IMR-90 (cell line): ENCODE measurements around the gene RAB26. TPM values are rescaled to one million over a fixed set of nuclear protein-coding genes. Genes with fewer than 3 reads are reported as not detected.

Experiments used
- ATAC-seq: fragments of 200-7000 bp; cut with Tn5 transposase; 2 replicates; pipeline ENCODE4 v1.9.1; 2020; ENCODE audit warnings: low read depth, mild to moderate bottlenecking, moderate library complexity
- BruUV-seq: library from RNA; stranded (reverse); fragments of 400-500 nt; replicated peaks from 2 replicates; lab custom pipeline; 2021; lab: Mats Ljungman, UMichigan
- CTCF ChIA-PET: fragments of 300-600 bp; formaldehyde crosslinking; extraction: SDS; loops from one replicate; lab custom pipeline; 2021; ENCODE audit warnings: antibody characterized with exemption; lab: Yijun Ruan, JAX
- POLR2A ChIA-PET: fragments of 300-600 bp; sonication (Branson Sonifier 250); formaldehyde crosslinking; loops from one replicate; lab custom pipeline; 2022; ENCODE audit warnings: antibody characterized with exemption; ENCODE audit not compliant: unreplicated experiment; lab: Charles Lee
- DNase-seq: peaks from one replicate; pipeline ENCODE4 v3.0.0; 2013
- H2AFZ ChIP-seq: replicated peaks from 2 replicates; pipeline ENCODE3; 2013; ENCODE audit warnings: low read length, mild to moderate bottlenecking; ENCODE audit not compliant: poor library complexity
- H2AK5ac ChIP-seq: 2 replicates; pipeline ENCODE4 v1.6.1; 2013; ENCODE audit warnings: low read depth, low read length, inconsistent platforms
- H2AK9ac ChIP-seq: replicated peaks from 2 replicates; pipeline ENCODE3; 2013; ENCODE audit warnings: mild to moderate bottlenecking, low read depth, low read length, moderate library complexity; ENCODE audit not compliant: poor library complexity
- H2BK120ac ChIP-seq: 2 replicates; pipeline ENCODE4 v1.6.1; 2013; ENCODE audit warnings: low read depth, low read length, inconsistent platforms
- H2BK15ac ChIP-seq: 3 replicates; pipeline ENCODE4 v1.6.1; 2013; ENCODE audit warnings: low read depth, low read length, inconsistent platforms
- H2BK20ac ChIP-seq: 2 replicates; pipeline ENCODE4 v1.6.1; 2013; ENCODE audit warnings: low read depth, mild to moderate bottlenecking, inconsistent platforms, low read length, moderate library complexity
- H2BK5ac ChIP-seq: 2 replicates; pipeline ENCODE4 v1.6.1; 2013; ENCODE audit warnings: mild to moderate bottlenecking, low read depth, low read length, inconsistent platforms; ENCODE audit not compliant: poor library complexity, severe bottlenecking
- H3K14ac ChIP-seq: replicated peaks from 2 replicates; pipeline ENCODE4 v1.6.1; 2013; ENCODE audit warnings: low read depth, low read length, inconsistent platforms
- H3K18ac ChIP-seq: 2 replicates; pipeline ENCODE4 v1.6.1; 2013; ENCODE audit warnings: low read depth, low read length, control low read depth
- H3K23ac ChIP-seq: 2 replicates; pipeline ENCODE4 v1.6.1; 2013; ENCODE audit warnings: low read depth, low read length, inconsistent platforms
- H3K27ac ChIP-seq: 2 replicates; pipeline ENCODE4 v1.5.1; 2013; ENCODE audit warnings: mild to moderate bottlenecking, control low read depth, low read length; ENCODE audit not compliant: insufficient read depth
- H3K27me3 ChIP-seq: 2 replicates; pipeline ENCODE4 v1.6.1; 2013; ENCODE audit warnings: low read length; ENCODE audit not compliant: control insufficient read depth, insufficient read depth
- H3K36me3 ChIP-seq: 2 replicates; pipeline ENCODE4 v1.6.1; 2013; ENCODE audit warnings: low read length, mixed read lengths; ENCODE audit not compliant: control insufficient read depth, insufficient read depth
- H3K4ac ChIP-seq: 2 replicates; pipeline ENCODE4 v1.6.1; 2013; ENCODE audit warnings: low read depth, low read length, inconsistent platforms
- H3K4me1 ChIP-seq: 2 replicates; pipeline ENCODE4 v1.6.1; 2013; ENCODE audit warnings: low read length, mixed read lengths; ENCODE audit not compliant: control insufficient read depth, insufficient read depth
- H3K4me2 ChIP-seq: 2 replicates; pipeline ENCODE4 v1.6.1; 2013; ENCODE audit warnings: low read depth, mild to moderate bottlenecking, control low read depth, low read length, moderate library complexity
- H3K4me3 ChIP-seq: 2 replicates; pipeline ENCODE4 v1.5.1; 2013; ENCODE audit warnings: low read depth, mild to moderate bottlenecking, control low read depth, low read length, moderate library complexity; ENCODE audit not compliant: insufficient read depth
- H3K56ac ChIP-seq: 2 replicates; pipeline ENCODE4 v1.6.1; 2013; ENCODE audit warnings: low read length, inconsistent platforms; ENCODE audit not compliant: insufficient read depth; ENCODE audit errors: extremely low read depth
- H3K79me1 ChIP-seq, 2 experiments: 2 replicates each; pipeline ENCODE4 v1.6.1; 2013; ENCODE audit warnings: low read length in 2 of 2, inconsistent platforms in 1 of 2, low read depth in 1 of 2
- H3K9ac ChIP-seq: 2 replicates; pipeline ENCODE4 v1.6.1; 2013; ENCODE audit warnings: low read depth, low read length, control low read depth
- H3K9me1 ChIP-seq: 2 replicates; pipeline ENCODE4 v1.6.1; 2013; ENCODE audit warnings: low read length, inconsistent platforms; ENCODE audit not compliant: insufficient read depth
- H3K9me3 ChIP-seq: 2 replicates; pipeline ENCODE4 v1.6.1; 2013; ENCODE audit warnings: low read length; ENCODE audit not compliant: control insufficient read depth, insufficient read depth
- H4K20me1 ChIP-seq: 2 replicates; pipeline ENCODE4 v1.6.1; 2013; ENCODE audit warnings: low read length, inconsistent platforms; ENCODE audit not compliant: insufficient read depth
- H4K5ac ChIP-seq: 2 replicates; pipeline ENCODE4 v1.6.1; 2013; ENCODE audit warnings: mild to moderate bottlenecking, low read depth, low read length, control low read depth
- H4K8ac ChIP-seq, 2 experiments: 2 replicates each; pipeline ENCODE4 v1.6.1; 2013; ENCODE audit warnings: low read depth in 2 of 2, low read length in 2 of 2, control low read depth in 1 of 2, inconsistent platforms in 1 of 2
- H4K91ac ChIP-seq: 2 replicates; pipeline ENCODE4 v1.6.1; 2013; ENCODE audit warnings: low read depth, low read length, inconsistent platforms; ENCODE audit not compliant: insufficient read depth
- BHLHE40 ChIP-seq: fragments of 150-350 bp; IDR thresholded peaks from 2 replicates; pipeline ENCODE4 v1.6.1; 2016; ENCODE audit warnings: mild to moderate bottlenecking, low read depth, low read length
- CEBPB ChIP-seq: IDR thresholded peaks from 2 replicates; pipeline ENCODE4 v1.6.1; 2012; ENCODE audit warnings: low read depth, low read length, improper control_type of control experiment
- CHD1 ChIP-seq: IDR thresholded peaks from 2 replicates; pipeline ENCODE4 v1.6.1; 2012; ENCODE audit warnings: low read depth, low read length, improper control_type of control experiment
- CTCF ChIP-seq: conservative IDR thresholded peaks from 2 replicates; pipeline ENCODE4 v1.5.1; 2012; ENCODE audit warnings: mild to moderate bottlenecking, low read depth, low read length, improper control_type of control experiment
- FOS ChIP-seq: fragments of 150-350 bp; IDR thresholded peaks from 2 replicates; pipeline ENCODE4 v1.6.1; 2016; ENCODE audit warnings: low read depth, low read length
- MAFK ChIP-seq: IDR thresholded peaks from 2 replicates; pipeline ENCODE4 v1.6.1; 2012; ENCODE audit warnings: low read depth, low read length, improper control_type of control experiment
- MAZ ChIP-seq: IDR thresholded peaks from 2 replicates; pipeline ENCODE4 v1.6.1; 2012; ENCODE audit warnings: low read depth, mild to moderate bottlenecking, low read length, improper control_type of control experiment, moderate library complexity, borderline replicate concordance
- MXI1 ChIP-seq: IDR thresholded peaks from 2 replicates; pipeline ENCODE4 v1.6.1; 2012; ENCODE audit warnings: low read depth, mild to moderate bottlenecking, low read length, moderate library complexity, borderline replicate concordance
- NFE2L2 ChIP-seq: fragments of 150-350 bp; IDR thresholded peaks from 2 replicates; pipeline ENCODE4 v1.6.1; 2016; ENCODE audit warnings: low read depth, mild to moderate bottlenecking, low read length
- POLR2A ChIP-seq: IDR thresholded peaks from 2 replicates; pipeline ENCODE4 v1.6.1; 2012; ENCODE audit warnings: mild to moderate bottlenecking, low read depth, low read length
- RAD21 ChIP-seq: IDR thresholded peaks from 2 replicates; pipeline ENCODE4 v1.6.1; 2012; ENCODE audit warnings: low read length, improper control_type of control experiment
- RCOR1 ChIP-seq: IDR thresholded peaks from 2 replicates; pipeline ENCODE4 v1.6.1; 2012; ENCODE audit warnings: mild to moderate bottlenecking, low read length, improper control_type of control experiment; ENCODE audit not compliant: insufficient replicate concordance
- RFX5 ChIP-seq: IDR thresholded peaks from 2 replicates; pipeline ENCODE4 v1.8.0; 2012; ENCODE audit warnings: low read depth, mild to moderate bottlenecking, low read length, moderate library complexity
- SMC3 ChIP-seq: fragments of 150-350 bp; IDR thresholded peaks from 2 replicates; pipeline ENCODE4 v1.6.1; 2016; ENCODE audit warnings: low read depth, mild to moderate bottlenecking, antibody characterized with exemption, low read length, moderate library complexity
- WGBS, 2 experiments: methylation state at CpG; one replicate each; pipeline versions ENCODE4 v1.1.5 to v1.1.7; 2013; ENCODE audit warnings: missing lambda C conversion rate in 2 of 2; ENCODE audit not compliant: insufficient read length in 1 of 2; ENCODE audit errors: extremely low coverage in 2 of 2; 5-methylcytosine and 5-hydroxymethylcytosine counted together
- dilution Hi-C: fragments of 300-500 bp; cut with HindIII; formaldehyde crosslinking; loops from one replicate; pipeline ENCODE4 v1.14.3; 2018; ENCODE audit warnings: low sequenced_read_pairs; ENCODE audit not compliant: unreplicated experiment
- in situ Hi-C: fragments of 300-500 bp; cut with MboI; formaldehyde crosslinking; loops from 3 replicates; pipeline ENCODE4 v1.14.3; 2019; ENCODE audit warnings: low sequenced_read_pairs, inconsistent platforms, mixed read lengths
- intact Hi-C: fragments of 100-400 bp; cut with micrococcal nuclease; formaldehyde crosslinking; loops from 2 replicates; pipeline ENCODE4 v1.10.0; 2022
- polyA plus RNA-seq, 3 experiments: library from polyadenylated mRNA; depleted of rRNA; stranded (reverse); fragments of >200 nt; gene quantifications; 2 replicates each; pipeline ENCODE4 v1.2.3, GENCODE V29; 2012; ENCODE audit warnings: low replicate concordance in 1 of 3
- total RNA-seq: library from RNA; depleted of rRNA; stranded (reverse); fragments of >200 nt; gene quantifications from 2 replicates; pipeline ENCODE4 v1.2.3, GENCODE V29; 2012
- TF ChIP-seq, protein P1 (sequence below): fragments of 150-350 bp; IDR thresholded peaks from 2 replicates; pipeline ENCODE4 v1.6.1; 2017; ENCODE audit warnings: mild to moderate bottlenecking, antibody characterized with exemption, low read length, low read depth
- TF ChIP-seq, protein P2 (sequence below): fragments of 150-350 bp; IDR thresholded peaks from 2 replicates; pipeline ENCODE4 v1.6.1; 2016; ENCODE audit warnings: low read depth, mild to moderate bottlenecking, low read length, moderate library complexity, borderline replicate concordance

RAB26 gene
- total and polyA plus RNA-seq, 2 of the 4 experiments (the other 2 are of a cell fraction): 1.1 to 4.5 TPM

- no peak overlapping the region for H2BK120ac ChIP-seq
- H4K91ac ChIP-seq: no peak overlapping the region
- no peaks in the 10 kb centered on the region for H3K9me1 ChIP-seq
- H2BK5ac ChIP-seq: no peak overlapping the region
- no peak overlapping the region for H2BK20ac ChIP-seq
- no peaks in the 10 kb centered on the region for H3K4me1 ChIP-seq
- H3K18ac ChIP-seq: no peak overlapping the region
- no peak overlapping the region for H3K4me3 ChIP-seq
- H4K5ac ChIP-seq: no peak overlapping the region
- 99% methylated on average over 14 of the region's 23 CpGs; no CpG with 5 or more reads in 1 of the 2 experiments for WGBS, 2 experiments
- H4K8ac ChIP-seq: no peak overlapping the region
- peak overlapping the region; percentile 65 for H2AK9ac ChIP-seq
- no peaks in the 10 kb centered on the region for H3K9me3 ChIP-seq
- ChIA-PET CTCF (no interaction called here), POLR2A (no interaction called here)
- H2BK15ac ChIP-seq: no peak overlapping the region
- intact Hi-C loops: no loop called here
- H3K4me2 ChIP-seq: no peak overlapping the region
- H3K14ac ChIP-seq: no peak overlapping the region
- no peaks in the 10 kb centered on the region for H3K79me1 ChIP-seq
- DNase-seq (no peak), ATAC-seq (no peak)
- no peak for TF ChIP-seq CHD1
- TF ChIP-seq MAFK: no peak
- TF ChIP-seq SMC3: no peak
- TF ChIP-seq MXI1: no peak
- no peak for TF ChIP-seq RCOR1
- TF ChIP-seq, protein P1, sequence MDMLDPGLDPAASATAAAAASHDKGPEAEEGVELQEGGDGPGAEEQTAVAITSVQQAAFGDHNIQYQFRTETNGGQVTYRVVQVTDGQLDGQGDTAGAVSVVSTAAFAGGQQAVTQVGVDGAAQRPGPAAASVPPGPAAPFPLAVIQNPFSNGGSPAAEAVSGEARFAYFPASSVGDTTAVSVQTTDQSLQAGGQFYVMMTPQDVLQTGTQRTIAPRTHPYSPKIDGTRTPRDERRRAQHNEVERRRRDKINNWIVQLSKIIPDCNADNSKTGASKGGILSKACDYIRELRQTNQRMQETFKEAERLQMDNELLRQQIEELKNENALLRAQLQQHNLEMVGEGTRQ: no peak
- TF ChIP-seq CEBPB: no peak
- TF ChIP-seq, protein P2, sequence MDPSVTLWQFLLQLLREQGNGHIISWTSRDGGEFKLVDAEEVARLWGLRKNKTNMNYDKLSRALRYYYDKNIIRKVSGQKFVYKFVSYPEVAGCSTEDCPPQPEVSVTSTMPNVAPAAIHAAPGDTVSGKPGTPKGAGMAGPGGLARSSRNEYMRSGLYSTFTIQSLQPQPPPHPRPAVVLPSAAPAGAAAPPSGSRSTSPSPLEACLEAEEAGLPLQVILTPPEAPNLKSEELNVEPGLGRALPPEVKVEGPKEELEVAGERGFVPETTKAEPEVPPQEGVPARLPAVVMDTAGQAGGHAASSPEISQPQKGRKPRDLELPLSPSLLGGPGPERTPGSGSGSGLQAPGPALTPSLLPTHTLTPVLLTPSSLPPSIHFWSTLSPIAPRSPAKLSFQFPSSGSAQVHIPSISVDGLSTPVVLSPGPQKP: no peak
- no peak for TF ChIP-seq NFE2L2
- TF ChIP-seq CTCF: no peak
- TF ChIP-seq RAD21: no peak
- no peak for TF ChIP-seq MAZ
- no peak for TF ChIP-seq RFX5
- TF ChIP-seq POLR2A: no peak
- TF ChIP-seq FOS: no peak
- no peak for TF ChIP-seq BHLHE40
- in situ Hi-C loops: no loop called here
- dilution Hi-C loops: no loop called here
- no peak overlapping the region for H3K9ac ChIP-seq
- H3K56ac ChIP-seq: no peak overlapping the region
- peaks cover 52% of the 10 kb centered on the region for H3K36me3 ChIP-seq
- no peak overlapping the region for H3K27ac ChIP-seq
- no peak overlapping the region for H2AK5ac ChIP-seq
- BruUV-seq: no TSS peak
- no peak overlapping the region for H3K23ac ChIP-seq
- H4K20me1 ChIP-seq: no peaks in the 10 kb centered on the region; the same call in 1 of the 2 replicates
- H3K4ac ChIP-seq: no peak overlapping the region
- H2AFZ ChIP-seq: no peak overlapping the region
- no peaks in the 10 kb centered on the region for H3K27me3 ChIP-seq
These were observed 27.6 kb downstream of the RAB26 start for GRCh38 chr16:2176047-2176446.
